IPS DF 6.9 (cell line): Measurements from ENCODE around the gene CFAP410.

Experiments
- DNase-seq: peaks from one replicate; pipeline ENCODE4 v3.0.0-alpha.2; 2013; ENCODE audit warnings: low read depth, low spot score
- H3K27ac ChIP-seq: one replicate; pipeline ENCODE4 v1.5.1; 2013; ENCODE audit warnings: low read length, control low read depth
- H3K27me3 ChIP-seq: 2 replicates; pipeline ENCODE4 v1.6.1; 2013; ENCODE audit warnings: mild to moderate bottlenecking, low read length; ENCODE audit not compliant: control insufficient read depth, insufficient read depth
- H3K36me3 ChIP-seq: 2 replicates; pipeline ENCODE4 v1.6.1; 2013; ENCODE audit warnings: low read length; ENCODE audit not compliant: control insufficient read depth, insufficient read depth
- H3K4me1 ChIP-seq: 2 replicates; pipeline ENCODE4 v1.6.1; 2013; ENCODE audit warnings: low read length; ENCODE audit not compliant: control insufficient read depth, insufficient read depth
- H3K4me3 ChIP-seq: 2 replicates; pipeline ENCODE4 v1.5.1; 2013; ENCODE audit warnings: mild to moderate bottlenecking, low read length
- H3K9me3 ChIP-seq: 2 replicates; pipeline ENCODE4 v1.6.1; 2013; ENCODE audit warnings: low read length, inconsistent platforms; ENCODE audit not compliant: control insufficient read depth, insufficient read depth
- WGBS: extraction: QIAGEN DNeasy Blood & Tissue Kit; methylation state at CpG from one replicate; pipeline ENCODE4 v1.1.7; 2013; ENCODE audit warnings: mixed read lengths, missing lambda C conversion rate; ENCODE audit not compliant: insufficient read length, insufficient coverage; 5-methylcytosine and 5-hydroxymethylcytosine counted together

Gene CFAP410

GRCh38 chr21:44337941-44338895, 972 bp downstream of the CFAP410 start:
- H3K9me3 ChIP-seq = no peaks in the 10 kb centered on the region
- H3K27ac ChIP-seq = no peak overlapping the region
- WGBS = no CpG with 5 or more reads among the region's 47 CpGs
- no peaks in the 10 kb centered on the region for H3K27me3 ChIP-seq
- H3K36me3 ChIP-seq = no peaks in the 10 kb centered on the region; the same call in 1 of the 2 replicates
- no peaks in the 10 kb centered on the region; the same call in 1 of the 2 replicates for H3K4me1 ChIP-seq
- H3K4me3 ChIP-seq = peak overlapping the region; percentile 32; the same call in 1 of the 2 replicates
- DNase-seq = no peak

- Histone ChIP-seq H3K9me3 (no peaks in the 10 kb centered on the region), H3K27me3 (no peaks in the 10 kb centered on the region), H3K4me3 (no peak overlapping the region), H3K36me3 (no peaks in the 10 kb centered on the region; the same call in 1 of the 2 replicates), H3K4me1 (no peaks in the 10 kb centered on the region; the same call in 1 of the 2 replicates), H3K27ac (no peak overlapping the region)
- no CpG with 5 or more reads among the region's 3 CpGs for WGBS
- DNase-seq = no peak
These were observed 1.7 kb downstream of the CFAP410 start for GRCh38 chr21:44337449-44337848.

GRCh38 chr21:44335266-44336059, 3.7 kb downstream of the CFAP410 start:
- WGBS = no CpG with 5 or more reads among the region's 24 CpGs
- DNase-seq = no peak
- Histone ChIP-seq H3K9me3 (no peaks in the 10 kb centered on the region), H3K27me3 (no peaks in the 10 kb centered on the region), H3K4me3 (no peak overlapping the region), H3K27ac (no peak overlapping the region), H3K36me3 (no peaks in the 10 kb centered on the region; the same call in 1 of the 2 replicates), H3K4me1 (no peaks in the 10 kb centered on the region; the same call in 1 of the 2 replicates)

- H3K4me3 ChIP-seq = no peak overlapping the region
- H3K36me3 ChIP-seq = no peaks in the 10 kb centered on the region; the same call in 1 of the 2 replicates
- H3K27ac ChIP-seq = no peak overlapping the region
- no peak for DNase-seq
- H3K27me3 ChIP-seq = no peaks in the 10 kb centered on the region
- H3K4me1 ChIP-seq = no peaks in the 10 kb centered on the region; the same call in none of the 2 replicates
- WGBS = no CpG with 5 or more reads among the region's 26 CpGs
- no peaks in the 10 kb centered on the region for H3K9me3 ChIP-seq
These were observed 4.7 kb downstream of the CFAP410 start for GRCh38 chr21:44334329-44335030.

GRCh38 chr21:44333509-44334328, 5.5 kb downstream of the CFAP410 start:
- no peaks in the 10 kb centered on the region; the same call in none of the 2 replicates for H3K4me1 ChIP-seq
- no peak overlapping the region for H3K27ac ChIP-seq
- no peaks in the 10 kb centered on the region; the same call in 1 of the 2 replicates for H3K36me3 ChIP-seq
- H3K9me3 ChIP-seq = no peaks in the 10 kb centered on the region
- WGBS = no CpG with 5 or more reads among the region's 45 CpGs
- DNase-seq = no peak
- H3K27me3 ChIP-seq = no peaks in the 10 kb centered on the region
- H3K4me3 ChIP-seq = no peak overlapping the region

GRCh38 chr21:44332965-44333364, 6.2 kb downstream of the CFAP410 start:
- H3K4me1 ChIP-seq = no peaks in the 10 kb centered on the region; the same call in none of the 2 replicates
- no peaks in the 10 kb centered on the region; the same call in 1 of the 2 replicates for H3K36me3 ChIP-seq
- H3K27me3 ChIP-seq = no peaks in the 10 kb centered on the region
- no peak overlapping the region for H3K4me3 ChIP-seq
- H3K27ac ChIP-seq = no peak overlapping the region
- no CpG with 5 or more reads among the region's 22 CpGs for WGBS
- DNase-seq = no peak
- no peaks in the 10 kb centered on the region for H3K9me3 ChIP-seq

GRCh38 chr21:44332383-44332782, 6.8 kb downstream of the CFAP410 start:
- no peaks in the 10 kb centered on the region; the same call in 1 of the 2 replicates for H3K36me3 ChIP-seq

GRCh38 chr21:44331650-44332307, 7.4 kb downstream of the CFAP410 start:
- DNase-seq = no peak
- Histone ChIP-seq H3K4me1 (no peaks in the 10 kb centered on the region; the same call in 1 of the 2 replicates), H3K27ac (no peak overlapping the region), H3K36me3 (no peaks in the 10 kb centered on the region; the same call in 1 of the 2 replicates), H3K4me3 (no peak overlapping the region), H3K27me3 (no peaks in the 10 kb centered on the region), H3K9me3 (no peaks in the 10 kb centered on the region)
- WGBS = no CpG with 5 or more reads among the region's 20 CpGs

More at GRCh38 chr21:44332383-44332782, 6.8 kb downstream of the CFAP410 start:
- WGBS = no CpG with 5 or more reads among the region's 17 CpGs
- Histone ChIP-seq H3K27me3 (no peaks in the 10 kb centered on the region), H3K4me1 (no peaks in the 10 kb centered on the region; the same call in 1 of the 2 replicates), H3K9me3 (no peaks in the 10 kb centered on the region), H3K4me3 (no peak overlapping the region), H3K27ac (no peak overlapping the region)
- DNase-seq = no peak

GRCh38 chr21:44331209-44331608, 8.0 kb downstream of the CFAP410 start:
- no CpG with 5 or more reads among the region's 16 CpGs for WGBS
- DNase-seq = no peak
- Histone ChIP-seq H3K36me3 (peaks cover 2% of the 10 kb centered on the region; the same call in 1 of the 2 replicates), H3K9me3 (no peaks in the 10 kb centered on the region), H3K4me3 (no peak overlapping the region), H3K4me1 (no peaks in the 10 kb centered on the region; the same call in 1 of the 2 replicates), H3K27me3 (no peaks in the 10 kb centered on the region), H3K27ac (no peak overlapping the region)
